Measurements from ENCODE around the gene GABRR2.
"Not testable (repeated sequence)": the region's sequence is repeated elsewhere in the genome, so short reads cannot be mapped to it uniquely, and the experiment has no call there.

Gene GABRR2

GRCh38 chr6:89255417-89255816, 59.7 kb downstream of the GABRR2 start:
- no peak for DNase-seq

DNA sequence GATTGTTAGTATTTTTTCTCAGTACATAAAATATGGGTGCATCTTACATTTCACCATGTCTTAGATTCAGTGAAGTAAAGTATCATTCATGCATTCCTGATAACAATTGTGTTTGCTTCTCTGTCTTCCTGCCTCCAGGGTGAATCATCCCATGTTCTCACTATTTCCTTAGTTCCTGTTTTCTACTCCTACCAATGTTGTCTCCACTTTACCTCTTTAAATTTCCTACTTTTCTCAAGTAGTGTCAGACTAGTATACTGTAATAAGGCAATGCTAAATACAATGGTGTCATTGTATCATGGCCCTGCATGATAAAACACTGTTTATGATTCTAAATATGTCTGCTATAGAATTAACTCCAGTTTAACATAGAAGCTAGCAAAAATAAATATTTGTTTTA, 60.5 kb downstream of the GABRR2 start:
- no peak for DNase-seq

- no peak for DNase-seq
These were observed 62.2 kb downstream of the GABRR2 start for GRCh38 chr6:89252907-89253306.

DNA sequence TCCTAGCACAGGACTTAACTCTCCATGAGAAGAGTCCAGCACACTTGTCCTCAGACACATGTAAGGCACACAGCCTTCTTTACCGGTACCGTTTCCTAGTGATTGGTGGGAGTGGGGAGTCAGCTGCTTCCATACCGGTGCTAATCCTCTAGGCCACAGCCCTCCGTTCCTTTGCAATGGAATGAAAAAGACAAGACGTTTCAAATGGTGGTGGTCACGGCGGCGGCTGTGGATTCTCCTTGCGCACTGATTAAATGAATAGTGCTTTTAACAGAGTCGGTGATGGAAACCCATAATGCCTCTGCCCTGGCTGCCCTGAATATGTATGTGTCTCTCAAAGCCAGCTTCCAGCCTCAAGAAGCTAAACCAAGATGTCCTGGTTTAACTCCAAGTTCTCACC, 63.1 kb downstream of the GABRR2 start:
- no peak for DNase-seq

DNA sequence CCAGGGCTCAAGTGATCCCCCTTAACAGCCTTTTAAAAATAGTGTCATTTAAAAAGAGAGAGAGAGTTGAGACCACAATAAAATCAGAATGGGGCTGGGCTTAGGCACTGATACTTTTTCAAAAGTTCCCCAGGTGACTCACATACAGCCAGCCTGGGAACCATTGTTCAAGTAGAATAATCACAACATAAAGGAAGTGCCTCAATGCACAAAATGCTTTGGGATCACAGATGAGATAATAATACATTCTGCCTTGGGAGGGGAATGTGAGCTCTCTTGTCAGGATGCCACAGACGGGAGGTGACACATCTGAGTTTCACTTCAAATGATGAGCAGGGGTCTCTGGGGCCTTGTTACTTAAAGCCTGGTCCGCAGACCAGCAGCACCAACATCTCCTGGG, 63.9 kb downstream of the GABRR2 start:
- no peak for DNase-seq

DNA sequence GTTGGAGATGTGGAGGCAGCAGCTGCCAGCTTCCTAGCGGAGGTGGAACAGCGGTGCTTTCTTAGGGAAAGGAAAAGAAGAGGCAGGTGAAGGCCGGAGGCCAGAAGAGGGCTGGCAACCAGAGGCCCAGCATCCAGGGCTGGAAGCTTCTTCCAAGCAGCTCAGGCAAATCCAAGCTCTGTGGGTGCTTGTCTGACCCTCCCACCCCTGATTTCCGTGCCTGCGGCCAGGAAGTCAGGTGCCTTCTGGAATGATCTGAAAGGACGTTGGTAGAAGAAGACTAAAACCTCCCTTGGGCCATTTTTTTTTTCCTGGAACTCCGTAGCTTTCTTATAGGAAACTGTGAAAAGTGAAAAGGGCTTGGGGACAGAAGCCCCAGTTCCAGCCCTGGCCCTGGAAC, 64.9 kb downstream of the GABRR2 start:
- DNase-seq, result no peak

DNA sequence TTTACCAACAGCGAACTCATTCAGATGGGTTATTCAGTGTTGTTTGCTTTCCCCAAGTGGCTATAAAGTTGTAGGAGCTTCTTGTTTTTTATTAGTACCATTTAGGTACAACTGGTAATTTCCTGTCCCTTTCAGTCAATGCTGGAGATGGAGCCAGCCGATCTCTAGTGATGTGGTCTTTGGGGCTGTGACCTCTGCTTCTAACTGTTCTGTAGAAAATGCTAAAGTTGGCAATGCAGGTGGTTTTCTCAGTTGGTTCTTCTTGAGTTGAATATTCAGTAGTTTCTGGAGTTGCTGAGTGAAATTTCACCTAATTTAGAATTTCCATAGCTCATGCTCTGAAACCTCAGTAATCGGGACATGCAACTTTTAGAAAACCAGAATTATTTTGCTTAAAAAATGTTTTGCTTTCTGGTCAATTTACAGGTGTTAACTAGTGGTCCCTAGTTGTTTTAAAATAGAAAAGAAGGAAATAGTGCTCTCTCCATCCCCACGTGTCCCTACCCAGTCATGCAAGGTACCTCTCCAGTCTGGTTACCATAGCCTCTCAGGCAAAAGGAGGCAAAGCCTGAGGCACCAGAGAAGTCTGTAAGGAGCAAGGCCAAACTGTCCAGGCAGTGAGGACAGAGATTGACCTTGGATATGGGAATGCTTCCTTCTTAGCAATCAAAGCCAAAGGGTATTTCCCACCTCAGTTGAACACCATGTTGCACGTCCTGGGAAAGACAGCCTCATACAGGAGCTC, 70.7 kb downstream of the GABRR2 start:
- DNase-seq, result no peak

- no peak for DNase-seq
These were observed 71.8 kb downstream of the GABRR2 start for GRCh38 chr6:89243331-89243629.

- no peak for DNase-seq
These were observed 72.3 kb downstream of the GABRR2 start for GRCh38 chr6:89242574-89243330.

GRCh38 chr6:89239338-89239737, 75.8 kb downstream of the GABRR2 start:
- peak; percentile 36 to 45 for DNase-seq

GRCh38 chr6:89237158-89237557, 77.9 kb downstream of the GABRR2 start:
- no peak for DNase-seq

- not testable (repeated sequence) for DNase-seq
These were observed 81.5 kb downstream of the GABRR2 start for GRCh38 chr6:89233605-89234004.

DNA sequence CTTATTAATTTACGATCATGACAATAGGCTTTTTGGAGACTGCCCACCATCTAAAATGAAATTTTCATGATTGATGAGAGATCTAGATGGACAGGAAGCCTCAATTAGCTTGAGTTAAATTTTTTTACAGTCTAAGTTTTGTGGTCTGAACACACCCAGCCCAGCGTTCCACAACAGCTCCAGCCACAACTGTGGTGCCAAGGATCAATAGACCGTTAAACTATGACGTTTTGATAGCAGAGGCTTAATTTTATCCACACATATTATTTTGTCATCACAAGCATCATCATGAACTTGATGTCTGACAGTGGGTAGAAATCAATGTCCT, 92.4 kb downstream of the GABRR2 start:
- no peak for DNase-seq

DNA sequence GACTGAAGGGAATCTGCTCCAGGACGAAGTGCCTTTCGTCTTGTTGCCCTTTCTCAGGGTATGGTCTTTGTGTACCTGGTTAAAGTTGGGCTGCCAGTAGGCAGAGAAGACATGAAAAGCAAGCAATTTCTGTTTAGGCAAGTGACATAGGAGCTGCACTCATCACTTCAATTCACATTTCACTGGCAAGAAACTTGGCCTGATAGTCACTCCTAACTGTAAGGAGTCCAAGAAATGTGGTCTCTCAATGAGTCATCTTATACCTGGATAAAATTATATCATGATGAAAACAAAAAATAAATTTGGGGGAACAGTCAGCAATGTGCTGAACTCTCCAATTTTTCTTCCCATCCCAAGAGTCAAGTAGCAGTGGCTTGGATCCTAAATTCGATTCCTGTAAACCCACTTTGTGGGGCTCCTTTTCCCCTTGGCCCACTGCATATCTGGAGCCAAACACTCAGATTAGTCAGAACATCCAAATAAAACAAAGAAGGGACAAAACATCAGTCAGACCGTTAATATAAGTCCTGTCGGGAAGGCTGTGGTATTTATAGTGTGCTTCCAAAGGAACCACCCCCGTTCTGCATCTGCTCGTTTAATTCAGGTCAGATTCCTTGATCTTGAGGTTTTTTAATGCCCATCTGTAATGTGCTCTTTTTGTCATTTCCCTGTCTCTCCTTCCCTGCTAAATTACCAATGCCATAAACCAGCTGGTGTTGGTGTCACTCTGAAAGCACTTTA, 93.0 kb downstream of the GABRR2 start:
- no peak for DNase-seq

DNA sequence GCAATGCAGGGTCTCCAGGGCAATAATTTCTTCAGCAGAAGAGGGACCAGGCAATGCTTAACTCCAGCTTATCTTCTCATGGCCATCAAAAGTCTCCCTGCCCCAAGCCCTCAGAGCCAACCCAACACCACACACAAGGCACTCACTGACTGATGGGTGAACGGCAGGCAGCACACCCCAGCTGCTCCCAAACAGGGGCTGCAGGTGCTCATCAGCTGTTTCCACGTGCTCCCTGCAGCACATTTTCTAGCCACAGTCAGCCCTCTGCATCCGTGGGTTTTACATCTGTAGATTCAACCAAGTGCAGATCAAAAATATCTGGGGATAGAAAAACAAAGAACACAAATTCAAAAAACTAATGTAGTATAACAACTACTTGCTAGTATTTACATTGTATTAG, 94.0 kb downstream of the GABRR2 start:
- DNase-seq, result no peak

DNA sequence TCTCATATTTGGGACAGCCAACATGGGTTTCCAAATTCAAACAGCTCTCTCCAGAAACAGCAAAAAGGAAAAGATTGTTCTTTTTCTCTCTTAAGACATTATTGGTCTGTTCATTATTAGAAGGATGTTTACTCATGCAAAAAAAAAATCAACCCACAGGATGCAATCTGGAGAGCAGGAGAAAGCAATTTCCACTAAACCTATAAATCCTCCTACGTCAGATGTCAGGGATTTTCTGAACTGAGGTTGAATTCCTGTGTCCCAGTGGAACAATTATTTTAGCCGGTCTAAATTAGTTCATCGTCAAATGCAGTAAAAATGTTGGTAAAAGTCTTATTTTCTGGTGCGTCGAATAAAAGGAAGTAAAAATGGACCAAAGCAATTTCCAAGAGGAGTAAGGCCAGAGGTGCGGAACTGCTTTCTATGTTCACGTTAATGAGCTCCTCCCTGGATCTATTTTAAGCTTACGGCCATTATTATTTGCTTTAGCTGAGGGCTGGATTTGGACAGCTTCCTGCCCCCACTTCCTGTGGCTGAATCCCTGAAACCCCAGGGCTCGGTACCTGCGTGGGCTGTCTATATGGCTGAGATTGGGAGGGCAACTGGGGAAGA, 97.7 kb downstream of the GABRR2 start, which contains the start of gene GABRR1:
GABRR1 (minus strand) TSS at position 60 of the 612 bp plus-strand sequence; CDS start at position 24, 36 bp downstream.
- no peak for DNase-seq

DNA sequence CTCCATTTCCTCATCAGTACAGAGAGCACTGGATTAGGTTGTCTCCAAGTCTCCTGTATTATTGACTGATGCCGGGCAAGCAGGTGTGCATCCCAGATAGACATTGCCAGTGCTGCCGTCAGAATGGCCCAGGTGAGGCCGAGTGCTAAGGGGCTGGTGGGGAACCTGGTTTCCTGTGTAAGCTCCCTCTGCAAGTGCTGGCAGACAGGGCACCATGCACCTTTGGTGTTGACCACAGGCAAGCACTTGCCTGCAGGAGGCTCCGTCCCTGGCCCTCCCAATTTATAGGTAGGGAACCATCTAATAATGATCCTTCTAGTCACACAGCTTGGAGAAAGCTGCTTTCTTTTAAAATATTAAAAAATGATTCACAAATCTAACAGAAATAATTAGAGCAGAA, 98.7 kb downstream of the GABRR2 start:
- DNase-seq, result no peak

DNA sequence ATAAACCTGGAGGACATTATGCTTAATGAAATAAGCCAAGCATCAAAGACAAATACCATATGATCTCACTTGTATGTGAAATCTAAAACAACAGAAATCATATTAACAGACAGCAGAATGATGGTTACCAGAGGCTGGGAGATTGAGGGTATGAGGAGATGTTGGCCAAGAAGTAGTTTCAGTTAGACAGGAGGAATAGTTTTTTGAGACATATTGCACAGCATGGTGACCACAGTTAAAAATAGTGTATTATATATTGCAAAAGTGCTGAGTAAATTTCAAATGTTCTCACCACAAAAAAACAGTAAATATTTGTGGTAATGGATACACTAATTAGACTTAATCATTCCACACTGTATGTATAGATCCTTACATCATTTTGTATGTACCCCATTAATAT, 99.7 kb downstream of the GABRR2 start:
- no peak for DNase-seq

DNA sequence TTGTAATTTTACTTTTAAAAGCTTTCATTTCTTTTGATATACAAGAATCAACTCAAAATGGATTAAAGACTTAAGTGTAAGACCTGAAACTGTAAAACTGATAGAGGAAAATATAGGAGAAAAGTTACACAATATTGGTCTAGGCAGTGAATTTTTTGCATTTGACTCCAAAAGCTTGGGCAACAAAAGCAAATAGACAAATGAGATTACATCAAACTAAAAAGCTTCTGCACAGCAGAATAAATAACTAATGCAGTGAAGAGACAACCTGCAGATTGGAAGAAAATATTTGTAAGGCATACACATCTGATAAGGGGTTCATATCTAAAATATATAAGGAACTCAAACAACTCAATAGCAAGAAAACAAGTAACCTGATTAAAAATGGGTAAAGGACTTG, 100.9 kb downstream of the GABRR2 start:
- no peak for DNase-seq

- no peak for DNase-seq
These were observed 102.6 kb downstream of the GABRR2 start for GRCh38 chr6:89212472-89212871.

DNA sequence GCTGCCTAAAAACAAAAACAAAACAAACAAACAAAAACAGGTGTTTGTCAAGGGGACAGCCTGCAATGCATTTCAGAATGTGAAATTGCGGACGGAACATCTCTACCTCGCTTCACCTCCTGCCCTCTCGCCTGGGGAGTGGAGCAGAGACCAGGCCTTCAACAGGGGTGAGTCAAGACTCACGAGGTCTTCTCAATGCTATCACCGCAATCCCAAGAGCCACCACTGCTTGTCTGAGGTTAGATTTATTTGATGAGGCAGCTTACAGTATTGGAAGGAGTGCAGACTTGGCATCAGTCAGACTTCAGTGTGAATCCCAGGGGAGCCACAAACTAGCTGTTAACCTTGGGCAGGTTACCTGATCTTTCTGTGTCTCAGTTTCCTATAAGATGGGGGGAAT, 105.6 kb downstream of the GABRR2 start:
- no peak for DNase-seq

DNA sequence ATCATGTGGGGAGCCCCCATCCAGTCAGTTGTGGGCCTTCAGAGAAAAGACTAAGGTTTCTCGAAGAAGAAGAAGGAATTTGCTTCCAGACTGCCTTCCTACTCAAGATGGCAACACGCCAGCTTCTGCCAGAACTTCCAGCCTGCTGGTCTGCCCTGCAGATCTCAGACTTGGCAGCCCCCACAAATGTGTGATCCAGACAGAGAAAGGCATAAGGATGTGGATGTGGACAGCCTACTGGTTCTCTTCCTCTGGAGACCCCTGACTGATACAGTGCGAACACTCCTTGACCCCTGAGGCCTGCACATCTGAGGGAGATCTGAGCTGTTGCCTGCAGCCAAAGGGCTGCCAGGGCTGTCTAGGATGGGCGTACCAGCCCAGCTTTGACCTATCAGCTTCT, 106.5 kb downstream of the GABRR2 start:
- DNase-seq, result no peak

All from activated T-cell treated with anti-CD3 and anti-CD28 coated beads, Interleukin-2, amount 50 U/mL, for 48 hours (primary cell).